SU-DHL-6 (cell line): ENCODE results near the gene REXO1.
A peak's percentile ranks its signal among the peaks of the same experiment; 100 is the strongest.

ENCODE experiments used
- H2AFZ ChIP-seq: fragments of 200-600 bp; sonication (generic); 2 replicates; pipeline ENCODE4 v1.6.1; 2014; ENCODE audit warnings: low read depth, mild to moderate bottlenecking, moderate library complexity, mixed read lengths, antibody characterized with exemption, low read length; ENCODE audit not compliant: severe bottlenecking
- H3F3A ChIP-seq: fragments of 200-600 bp; shearing (Covaris generic); 2 replicates; pipeline ENCODE4 v1.6.0; 2016; ENCODE audit warnings: antibody characterized with exemption, mild to moderate bottlenecking; ENCODE audit not compliant: insufficient read depth
- H3K27ac ChIP-seq: fragments of 200-600 bp; sonication (generic); 2 replicates; pipeline ENCODE4 v1.5.1; 2016; ENCODE audit warnings: low read depth, mild to moderate bottlenecking, low read length, moderate library complexity, mixed read lengths
- H3K27me3 ChIP-seq: fragments of 200-600 bp; sonication (generic), shearing (Covaris generic); 2 replicates; pipeline ENCODE4 v1.6.0; 2014; ENCODE audit warnings: mild to moderate bottlenecking, low read length
- H3K36me3 ChIP-seq: fragments of 200-600 bp; sonication (generic); 2 replicates; pipeline ENCODE4 v1.6.1; 2014; ENCODE audit warnings: mild to moderate bottlenecking, low read length, mixed read lengths
- H3K4me2 ChIP-seq: fragments of 300-600, 200-600 bp; shearing (Covaris generic), sonication (generic); 2 replicates; pipeline ENCODE4 v1.6.0; 2014; ENCODE audit warnings: low read length, low read depth, mild to moderate bottlenecking; ENCODE audit not compliant: poor library complexity, severe bottlenecking
- H3K4me3 ChIP-seq: fragments of 200-600 bp; sonication (generic); 2 replicates; pipeline ENCODE4 v1.5.1; 2014; ENCODE audit warnings: antibody characterized with exemption, low read length, mild to moderate bottlenecking, mixed read lengths; ENCODE audit not compliant: insufficient read depth, poor library complexity, severe bottlenecking
- H3K79me2 ChIP-seq: fragments of 200-600 bp; sonication (generic); 2 replicates; pipeline ENCODE4 v1.6.1; 2014; ENCODE audit warnings: mild to moderate bottlenecking, low read length, moderate library complexity; ENCODE audit not compliant: insufficient read depth
- H3K9ac ChIP-seq: fragments of 200-600 bp; sonication (generic); 2 replicates; pipeline ENCODE4 v1.7.0; 2014; ENCODE audit warnings: mild to moderate bottlenecking, low read length
- H3K9me2 ChIP-seq: fragments of 200-600 bp; sonication (generic); replicated peaks from 2 replicates; pipeline ENCODE4 v1.6.1; 2014; ENCODE audit warnings: low read length; ENCODE audit not compliant: insufficient read depth
- H3K9me3 ChIP-seq: fragments of 200-600 bp; sonication (generic); 2 replicates; pipeline ENCODE4 v1.6.1; 2014; ENCODE audit warnings: low read length, mixed read lengths; ENCODE audit not compliant: insufficient read depth
- H4K20me1 ChIP-seq: fragments of 200-600 bp; sonication (generic); 2 replicates; pipeline ENCODE4 v1.6.1; 2014; ENCODE audit warnings: low read depth, mild to moderate bottlenecking, antibody characterized with exemption, low read length, moderate library complexity, mixed read lengths
- EZH2phosphoT487 ChIP-seq: fragments of 200-600 bp; sonication (generic), shearing (Covaris generic); conservative IDR thresholded peaks from 2 replicates; pipeline ENCODE4 v1.6.1; 2018; ENCODE audit warnings: mild to moderate bottlenecking, antibody characterized with exemption, low read length, moderate library complexity, mixed read lengths
- TF ChIP-seq, protein P1 (sequence below): fragments of 200-600 bp; sonication (generic); IDR thresholded peaks from one replicate; pipeline ENCODE4 v1.5.1; 2017; ENCODE audit warnings: antibody characterized with exemption, mild to moderate bottlenecking, low read length, moderate library complexity; ENCODE audit not compliant: insufficient read depth, poor library complexity, severe bottlenecking

REXO1 gene

GRCh38 chr19:1860042-1860775 is 11.9 kb upstream of the REXO1 start:
- peaks cover 17% of the 10 kb centered on the region; the same call in 1 of the 2 replicates for H3F3A ChIP-seq
- TF ChIP-seq EZH2phosphoT487: no peak
- TF ChIP-seq, protein P1, sequence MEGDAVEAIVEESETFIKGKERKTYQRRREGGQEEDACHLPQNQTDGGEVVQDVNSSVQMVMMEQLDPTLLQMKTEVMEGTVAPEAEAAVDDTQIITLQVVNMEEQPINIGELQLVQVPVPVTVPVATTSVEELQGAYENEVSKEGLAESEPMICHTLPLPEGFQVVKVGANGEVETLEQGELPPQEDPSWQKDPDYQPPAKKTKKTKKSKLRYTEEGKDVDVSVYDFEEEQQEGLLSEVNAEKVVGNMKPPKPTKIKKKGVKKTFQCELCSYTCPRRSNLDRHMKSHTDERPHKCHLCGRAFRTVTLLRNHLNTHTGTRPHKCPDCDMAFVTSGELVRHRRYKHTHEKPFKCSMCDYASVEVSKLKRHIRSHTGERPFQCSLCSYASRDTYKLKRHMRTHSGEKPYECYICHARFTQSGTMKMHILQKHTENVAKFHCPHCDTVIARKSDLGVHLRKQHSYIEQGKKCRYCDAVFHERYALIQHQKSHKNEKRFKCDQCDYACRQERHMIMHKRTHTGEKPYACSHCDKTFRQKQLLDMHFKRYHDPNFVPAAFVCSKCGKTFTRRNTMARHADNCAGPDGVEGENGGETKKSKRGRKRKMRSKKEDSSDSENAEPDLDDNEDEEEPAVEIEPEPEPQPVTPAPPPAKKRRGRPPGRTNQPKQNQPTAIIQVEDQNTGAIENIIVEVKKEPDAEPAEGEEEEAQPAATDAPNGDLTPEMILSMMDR: no peak
- H3K4me2 ChIP-seq: peak overlapping the region; percentile 66
- no peaks in the 10 kb centered on the region for H3K9me2 ChIP-seq
- H3K79me2 ChIP-seq: peaks cover 58% of the 10 kb centered on the region
- H2AFZ ChIP-seq: no peak overlapping the region
- peak overlapping the region; percentile 95 for H3K4me3 ChIP-seq
- peaks cover 6% of the 10 kb centered on the region; the same call in 1 of the 2 replicates for H4K20me1 ChIP-seq
- H3K9ac ChIP-seq: peak overlapping the region; percentile 75
- H3K27me3 ChIP-seq: no peaks in the 10 kb centered on the region
- no peaks in the 10 kb centered on the region for H3K36me3 ChIP-seq
- H3K9me3 ChIP-seq: no peaks in the 10 kb centered on the region
- no peak overlapping the region for H3K27ac ChIP-seq

DNA sequence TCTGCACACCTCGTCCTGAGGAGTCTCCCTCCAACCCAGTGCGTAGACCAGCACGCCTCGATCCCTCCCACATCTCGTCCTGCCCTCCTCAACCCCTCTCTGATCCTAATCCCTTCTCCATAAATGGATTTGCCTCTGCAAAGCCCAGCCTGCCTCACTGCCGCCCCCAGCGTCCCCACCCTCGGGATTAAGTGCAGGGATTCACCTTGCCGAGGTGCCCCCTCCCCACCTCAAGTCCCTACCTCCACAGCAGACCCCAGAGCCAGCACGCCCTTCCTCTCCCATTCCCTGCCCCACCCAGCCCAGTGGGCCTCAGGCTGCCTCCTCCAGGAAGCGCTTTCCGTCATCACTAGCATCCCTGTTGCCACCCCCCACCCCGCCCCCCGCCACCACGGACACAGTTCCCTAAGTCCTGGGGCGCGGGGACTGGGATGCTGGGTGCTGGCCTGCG is 11.1 kb upstream of the REXO1 start:
- Histone ChIP-seq H3K9ac (no peak overlapping the region), H3K4me3 (no peak overlapping the region), H3K27me3 (no peaks in the 10 kb centered on the region), H3K79me2 (peaks cover 62% of the 10 kb centered on the region), H3K27ac (no peak overlapping the region), H3F3A (peaks cover 16% of the 10 kb centered on the region; the same call in 1 of the 2 replicates), H3K9me2 (no peaks in the 10 kb centered on the region), H3K36me3 (no peaks in the 10 kb centered on the region), H2AFZ (no peak overlapping the region), H3K4me2 (no peak overlapping the region), H3K9me3 (no peaks in the 10 kb centered on the region), H4K20me1 (peaks cover 6% of the 10 kb centered on the region; the same call in 1 of the 2 replicates)
- TF ChIP-seq, protein P1: no peak
- TF ChIP-seq EZH2phosphoT487: no peak

- Histone ChIP-seq H3K4me3 (no peak overlapping the region), H3K4me2 (no peak overlapping the region), H3F3A (peaks cover 16% of the 10 kb centered on the region; the same call in 1 of the 2 replicates), H3K27me3 (no peaks in the 10 kb centered on the region), H3K27ac (0 out of 2 replicates have a peak overlapping the region, but pooled peaks have one; percentile 20), H3K79me2 (peaks cover 62% of the 10 kb centered on the region), H3K36me3 (no peaks in the 10 kb centered on the region), H4K20me1 (peaks cover 6% of the 10 kb centered on the region; the same call in 1 of the 2 replicates), H3K9me3 (no peaks in the 10 kb centered on the region), H3K9ac (no peak overlapping the region), H3K9me2 (no peaks in the 10 kb centered on the region), H2AFZ (no peak overlapping the region)
- TF ChIP-seq EZH2phosphoT487: no peak
- TF ChIP-seq, protein P1: no peak
Observed at GRCh38 chr19:1858412-1859081, 10.3 kb upstream of the REXO1 start.
